OCI-LY7 (cell line): Measurements from ENCODE around the gene PLD4. TPM values are rescaled to one million over a fixed set of nuclear protein-coding genes. Genes with fewer than 3 reads are reported as not detected.

ENCODE experiments used
- BruUV-seq: library from RNA; stranded (reverse); fragments of 400-500 nt; replicated peaks from 2 replicates; lab custom pipeline; 2021; lab: Mats Ljungman, UMichigan
- CTCF ChIA-PET: fragments of 300-600 bp; sonication (Branson Sonifier 250); formaldehyde crosslinking; loops from one replicate; lab custom pipeline; 2022; ENCODE audit warnings: antibody characterized with exemption; ENCODE audit not compliant: unreplicated experiment; lab: Charles Lee
- POLR2A ChIA-PET: fragments of 300-600 bp; sonication (Branson Sonifier 250); formaldehyde crosslinking; loops from one replicate; lab custom pipeline; 2022; ENCODE audit warnings: antibody characterized with exemption; lab: Charles Lee
- DNase-seq: peaks from one replicate; pipeline ENCODE4 v3.0.0-alpha.2; 2015; ENCODE audit warnings: low spot score
- H2AFZ ChIP-seq: fragments of 200-600 bp; sonication (generic), shearing (Covaris generic); 2 replicates; pipeline ENCODE4 v1.6.1; 2014; ENCODE audit warnings: mild to moderate bottlenecking, antibody characterized with exemption, low read length, moderate library complexity
- H3K27ac ChIP-seq: fragments of 200-600 bp; sonication (generic); 2 replicates; pipeline ENCODE4 v1.5.1; 2014; ENCODE audit warnings: mixed run types, low read depth, mild to moderate bottlenecking, moderate library complexity, low read length, inconsistent platforms; ENCODE audit not compliant: poor library complexity, severe bottlenecking
- H3K36me3 ChIP-seq: fragments of 200-600 bp; sonication (generic); 2 replicates; pipeline ENCODE4 v1.6.1; 2014; ENCODE audit warnings: mild to moderate bottlenecking, antibody characterized with exemption, low read length, moderate library complexity, mixed read lengths; ENCODE audit not compliant: insufficient read depth
- H3K4me1 ChIP-seq: fragments of 200-600 bp; sonication (generic); 2 replicates; pipeline ENCODE4 v1.5.1; 2014; ENCODE audit warnings: mild to moderate bottlenecking, low read length; ENCODE audit not compliant: insufficient read depth, poor library complexity, severe bottlenecking
- H3K4me2 ChIP-seq: fragments of 200-600 bp; sonication (generic); 2 replicates; pipeline ENCODE4 v1.6.1; 2014; ENCODE audit warnings: mild to moderate bottlenecking, low read length
- H3K4me3 ChIP-seq: fragments of 200-600 bp; sonication (generic); 2 replicates; pipeline ENCODE4 v1.5.1; 2014; ENCODE audit warnings: mild to moderate bottlenecking, low read depth, low read length; ENCODE audit not compliant: poor library complexity, severe bottlenecking
- H3K79me2 ChIP-seq: fragments of 200-600 bp; sonication (generic); 2 replicates; pipeline ENCODE4 v1.6.1; 2016; ENCODE audit warnings: low read depth, mild to moderate bottlenecking, low read length, moderate library complexity, mixed read lengths; ENCODE audit not compliant: insufficient read depth
- H3K9me2 ChIP-seq: fragments of 200-600 bp; sonication (generic); 2 replicates; pipeline ENCODE4 v1.6.1; 2016; ENCODE audit warnings: mild to moderate bottlenecking, low read length, mixed read lengths; ENCODE audit not compliant: insufficient read depth
- H3K9me3 ChIP-seq: fragments of 200-600 bp; sonication (generic); 2 replicates; pipeline ENCODE4 v1.6.1; 2014; ENCODE audit warnings: mild to moderate bottlenecking, mixed run types, low read length, mixed read lengths
- H4K20me1 ChIP-seq: fragments of 200-600 bp; sonication (generic); 2 replicates; pipeline ENCODE4 v1.6.1; 2014; ENCODE audit warnings: mild to moderate bottlenecking, antibody characterized with exemption, low read length, moderate library complexity, mixed read lengths; ENCODE audit not compliant: insufficient read depth
- EZH2phosphoT487 ChIP-seq: fragments of 200-600 bp; sonication (generic); IDR thresholded peaks from 2 replicates; pipeline ENCODE4 v1.6.1; 2018; ENCODE audit warnings: low read depth, borderline replicate concordance, mild to moderate bottlenecking, mixed run types, antibody characterized with exemption, low read length, moderate library complexity, mixed read lengths
- intact Hi-C: fragments of 100-400 bp; cut with micrococcal nuclease; formaldehyde crosslinking; loops from one replicate; pipeline ENCODE4 v1.10.0; 2022; ENCODE audit not compliant: unreplicated experiment
- total RNA-seq, 2 experiments: library from RNA; depleted of rRNA in 1 of 2; stranded (reverse); fragments of >200 nt in 1 of 2; shearing (Covaris generic) in 1 of 2; gene quantifications; 2 replicates each; pipeline ENCODE4 v1.2.3, GENCODE V29; 2014 to 2022
- TF ChIP-seq, protein P1 (sequence below): fragments of 200-600 bp; sonication (generic); conservative IDR thresholded peaks from 2 replicates; pipeline ENCODE4 v1.5.1; 2014; ENCODE audit warnings: mild to moderate bottlenecking, antibody characterized with exemption, low read length, moderate library complexity, mixed read lengths

PLD4 gene
- total RNA-seq, 2 experiments from 2014 or later = 0.66 to 5.1 TPM

GRCh38 chr14:104928391-104929133, 3.9 kb downstream of the PLD4 start:
- no peak for DNase-seq
- intact Hi-C loops = no loop called here
- CTCF ChIA-PET = interaction anchor here (0.5 to 0.6 kb wide), 2 partner anchors 27 to 195 kb away, joined by 3 to 8 read pairs; no protein-coding TSS in a partner anchor

DNA sequence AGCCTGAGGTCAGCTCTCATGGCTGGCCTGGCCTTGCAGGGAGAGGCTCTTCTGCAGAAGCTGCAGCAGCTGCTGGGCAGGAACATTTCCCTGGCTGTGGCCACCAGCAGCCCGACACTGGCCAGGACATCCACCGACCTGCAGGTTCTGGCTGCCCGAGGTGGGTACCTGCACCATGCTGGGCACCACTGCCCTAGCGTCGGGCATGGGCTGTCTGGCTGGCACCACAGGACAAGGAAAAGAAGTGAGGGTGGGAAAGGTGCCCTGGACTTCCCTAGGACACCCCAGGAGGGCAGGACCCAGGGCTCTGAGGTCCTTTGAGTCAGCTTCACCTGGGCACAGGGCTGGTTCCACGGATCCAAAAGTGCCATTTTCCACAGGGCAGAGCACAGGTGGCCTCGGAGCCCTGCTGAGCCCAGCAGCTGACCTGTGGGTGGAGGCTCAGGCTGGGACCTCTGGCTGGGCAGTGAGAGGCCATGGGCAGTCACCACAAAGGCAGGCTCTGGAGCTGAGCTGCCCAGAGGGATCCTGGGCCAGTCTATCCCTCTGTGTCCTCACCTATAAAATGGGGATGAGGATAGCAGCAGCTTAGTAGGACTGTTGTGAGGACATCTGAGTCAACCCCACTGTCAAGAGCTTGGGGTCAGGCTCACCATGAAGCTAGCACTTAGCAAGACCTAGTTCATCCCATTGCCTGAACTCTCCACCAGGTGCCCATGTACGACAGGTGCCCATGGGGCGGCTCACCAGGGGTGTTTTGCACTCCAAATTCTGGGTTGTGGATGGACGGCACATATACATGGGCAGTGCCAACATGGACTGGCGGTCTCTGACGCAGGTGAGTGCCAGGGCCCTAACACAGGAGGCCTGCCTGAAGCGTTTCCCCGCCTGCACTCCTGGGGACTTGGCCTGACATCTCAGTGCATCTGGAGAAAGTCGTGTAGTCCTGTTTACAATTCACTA, 4.9 kb downstream of the PLD4 start:
- ChIA-PET POLR2A (no interaction called here), CTCF (no interaction called here)
- 0 out of 2 replicates have a peak, but pooled peaks cover 4% of the 10 kb centered on the region for H4K20me1 ChIP-seq
- no peaks in the 10 kb centered on the region for H3K36me3 ChIP-seq
- no TSS peak for BruUV-seq
- DNase-seq = no peak
- H3K9me3 ChIP-seq = no peaks in the 10 kb centered on the region
- TF ChIP-seq, protein P1, sequence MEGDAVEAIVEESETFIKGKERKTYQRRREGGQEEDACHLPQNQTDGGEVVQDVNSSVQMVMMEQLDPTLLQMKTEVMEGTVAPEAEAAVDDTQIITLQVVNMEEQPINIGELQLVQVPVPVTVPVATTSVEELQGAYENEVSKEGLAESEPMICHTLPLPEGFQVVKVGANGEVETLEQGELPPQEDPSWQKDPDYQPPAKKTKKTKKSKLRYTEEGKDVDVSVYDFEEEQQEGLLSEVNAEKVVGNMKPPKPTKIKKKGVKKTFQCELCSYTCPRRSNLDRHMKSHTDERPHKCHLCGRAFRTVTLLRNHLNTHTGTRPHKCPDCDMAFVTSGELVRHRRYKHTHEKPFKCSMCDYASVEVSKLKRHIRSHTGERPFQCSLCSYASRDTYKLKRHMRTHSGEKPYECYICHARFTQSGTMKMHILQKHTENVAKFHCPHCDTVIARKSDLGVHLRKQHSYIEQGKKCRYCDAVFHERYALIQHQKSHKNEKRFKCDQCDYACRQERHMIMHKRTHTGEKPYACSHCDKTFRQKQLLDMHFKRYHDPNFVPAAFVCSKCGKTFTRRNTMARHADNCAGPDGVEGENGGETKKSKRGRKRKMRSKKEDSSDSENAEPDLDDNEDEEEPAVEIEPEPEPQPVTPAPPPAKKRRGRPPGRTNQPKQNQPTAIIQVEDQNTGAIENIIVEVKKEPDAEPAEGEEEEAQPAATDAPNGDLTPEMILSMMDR = no peak
- no peak for TF ChIP-seq EZH2phosphoT487
- no peaks in the 10 kb centered on the region for H3K79me2 ChIP-seq
- no peaks in the 10 kb centered on the region for H3K9me2 ChIP-seq
- intact Hi-C loops = no loop called here
- peaks cover 38% of the 10 kb centered on the region for H3K4me1 ChIP-seq
- no peak overlapping the region for H3K4me3 ChIP-seq
- no peak overlapping the region for H2AFZ ChIP-seq
- no peak overlapping the region for H3K27ac ChIP-seq
- H3K4me2 ChIP-seq = no peak overlapping the region

More at GRCh38 chr14:104928391-104929133, 3.9 kb downstream of the PLD4 start:
- 0 out of 2 replicates have a peak, but pooled peaks cover 4% of the 10 kb centered on the region for H4K20me1 ChIP-seq
- no peak overlapping the region for H3K4me2 ChIP-seq
- TF ChIP-seq, protein P1 = no peak
- TF ChIP-seq EZH2phosphoT487 = no peak
- peaks cover 40% of the 10 kb centered on the region for H3K4me1 ChIP-seq
- BruUV-seq = no TSS peak
- no peaks in the 10 kb centered on the region for H3K79me2 ChIP-seq
- H3K4me3 ChIP-seq = no peak overlapping the region
- no peaks in the 10 kb centered on the region for H3K36me3 ChIP-seq
- H3K27ac ChIP-seq = no peak overlapping the region
- POLR2A ChIA-PET = no interaction called here
- 0 out of 2 replicates have a peak, but pooled peaks cover 7% of the 10 kb centered on the region for H3K9me3 ChIP-seq
- no peak overlapping the region for H2AFZ ChIP-seq
- no peaks in the 10 kb centered on the region for H3K9me2 ChIP-seq
